Nephron (organoid): Measurements from ENCODE around the gene SBK2.

Source experiments
- H3K27ac Mint-ChIP-seq, 3 experiments: 2 replicates each; pipeline ENCODE4 v1.8.0; 2020; ENCODE audit warnings: mixed read lengths in 3 of 3, mild to moderate bottlenecking in 2 of 3, moderate library complexity in 1 of 3
- H3K27me3 Mint-ChIP-seq: 2 replicates; pipeline ENCODE4 v1.8.0; 2021; ENCODE audit warnings: low read depth, mild to moderate bottlenecking, moderate library complexity, mixed read lengths
- H3K36me3 Mint-ChIP-seq: 2 replicates; pipeline ENCODE4 v1.8.0; 2020; ENCODE audit warnings: low read depth, mixed read lengths
- H3K4me1 Mint-ChIP-seq: 2 replicates; pipeline ENCODE4 v1.8.0; 2020; ENCODE audit warnings: mixed read lengths
- H3K4me3 Mint-ChIP-seq, 3 experiments: 2 replicates each; pipeline ENCODE4 v1.8.0; 2020; ENCODE audit warnings: mild to moderate bottlenecking in 3 of 3, mixed read lengths in 3 of 3, moderate library complexity in 2 of 3
- H3K9me3 Mint-ChIP-seq: 2 replicates; pipeline ENCODE4 v1.8.0; 2020; ENCODE audit warnings: mixed read lengths
- CTCF ChIP-seq, 3 experiments: fragments of 200-600 bp; sonication (generic); IDR thresholded peaks; one replicate each; pipeline ENCODE4 v1.5.0; 2021; ENCODE audit warnings: antibody characterized with exemption in 3 of 3; ENCODE audit not compliant: unreplicated experiment in 3 of 3

SBK2 gene

GRCh38 chr19:55481794-55482155, 55.2 kb downstream of the SBK2 start:
- TF ChIP-seq CTCF (IDR thresholded peaks at IDR 0.05; ENCODE audit: unreplicated experiment in 3 of 3), result no peak
- Mint-ChIP-seq H3K9me3 (no peaks in the 10 kb centered on the region), H3K4me3 (no peak overlapping the region), H3K27me3 (peaks cover 4% of the 10 kb centered on the region), H3K4me1 (peaks cover 42% of the 10 kb centered on the region), H3K27ac (no peak overlapping the region), H3K36me3 (peaks cover 5% of the 10 kb centered on the region)

GRCh38 chr19:55481148-55481793, 55.7 kb downstream of the SBK2 start:
- H3K4me1 Mint-ChIP-seq, result peaks cover 41% of the 10 kb centered on the region
- H3K27me3 Mint-ChIP-seq, result peaks cover 4% of the 10 kb centered on the region
- H3K36me3 Mint-ChIP-seq, result peaks cover 5% of the 10 kb centered on the region
- no peak for TF ChIP-seq CTCF (IDR thresholded peaks at IDR 0.05; ENCODE audit: unreplicated experiment in 3 of 3)
- no peak overlapping the region for H3K4me3 Mint-ChIP-seq
- H3K9me3 Mint-ChIP-seq, result no peaks in the 10 kb centered on the region
- no peak overlapping the region for H3K27ac Mint-ChIP-seq

GRCh38 chr19:55479451-55480230, 57.3 kb downstream of the SBK2 start:
- Mint-ChIP-seq H3K4me1 (peaks cover 38% of the 10 kb centered on the region), H3K36me3 (peaks cover 5% of the 10 kb centered on the region), H3K9me3 (no peaks in the 10 kb centered on the region), H3K27me3 (peaks cover 4% of the 10 kb centered on the region), H3K4me3 (peak overlapping the region; percentile 59 to 92 (median 73)), H3K27ac (peak overlapping the region; percentile 80 to 99 (median 81))
- TF ChIP-seq CTCF (IDR thresholded peaks at IDR 0.05; ENCODE audit: unreplicated experiment in 3 of 3), result no peak

GRCh38 chr19:55479045-55479444, 57.9 kb downstream of the SBK2 start:
- Mint-ChIP-seq H3K27me3 (peaks cover 4% of the 10 kb centered on the region), H3K4me1 (peaks cover 38% of the 10 kb centered on the region), H3K9me3 (no peaks in the 10 kb centered on the region), H3K27ac (peak overlapping the region; percentile 80 to 99 (median 81)), H3K36me3 (peaks cover 5% of the 10 kb centered on the region), H3K4me3 (peak overlapping the region; percentile 73 to 96 (median 92))
- TF ChIP-seq CTCF (IDR thresholded peaks at IDR 0.05; ENCODE audit: unreplicated experiment in 3 of 3), result no peak
